RWPE1 (cell line): ENCODE data around the gene CCL24.
A peak's percentile ranks its signal among the peaks of the same experiment; 100 is the strongest.
"Not testable (repeated sequence)": the region's sequence is repeated elsewhere in the genome, so short reads cannot be mapped to it uniquely, and the experiment has no call there.

Source experiments
- CTCF ChIA-PET: fragments of 350-600 bp; sonication (Branson Sonifier 250); formaldehyde crosslinking; extraction: SDS; loops from one replicate; lab custom pipeline; 2021; lab: Yijun Ruan, JAX
- POLR2A ChIA-PET: fragments of 400-600 bp; formaldehyde crosslinking; extraction: SDS; loops from one replicate; lab custom pipeline; 2020; ENCODE audit warnings: antibody characterized with exemption; ENCODE audit not compliant: low non-redundant PET; lab: Yijun Ruan, JAX
- DNase-seq: peaks from one replicate; pipeline ENCODE4 v3.0.0; 2012; ENCODE audit warnings: low spot score
- H3K27ac ChIP-seq: fragments of 450-650 bp; 2 replicates; pipeline ENCODE4 v1.5.1; 2017
- CTCF ChIP-seq: fragments of 450-650 bp; conservative IDR thresholded peaks from 2 replicates; pipeline ENCODE4 v1.5.1; 2017; ENCODE audit warnings: low read depth, mild to moderate bottlenecking

The CCL24 gene

DNA sequence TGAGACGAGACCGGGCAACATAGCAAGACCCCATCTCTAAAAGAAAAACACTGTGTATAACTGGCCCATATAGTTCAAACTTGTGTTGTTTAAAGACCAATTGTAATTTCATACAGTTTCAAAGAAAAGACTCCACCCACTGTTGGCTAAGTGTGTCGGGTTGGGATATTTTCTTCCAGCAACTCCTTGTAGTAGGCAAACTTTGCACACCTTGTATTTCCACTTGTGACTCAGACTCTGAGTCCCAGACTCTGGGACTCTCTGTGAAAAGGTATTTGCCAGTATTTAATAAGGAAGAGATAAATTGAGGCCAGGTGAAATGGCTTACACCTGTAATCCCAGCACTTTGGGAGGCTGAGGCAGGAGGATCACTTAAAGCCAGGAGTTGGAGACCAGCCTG lies 36.0 kb upstream of the CCL24 start:
- ChIA-PET POLR2A (no interaction called here), CTCF (interaction anchor here (1.1 kb wide), 1 partner anchor 19 kb away, joined by 3 read pairs; no protein-coding TSS in a partner anchor)
- H3K27ac ChIP-seq, result no peak overlapping the region
- TF ChIP-seq CTCF, result no peak
- no peak for DNase-seq

- ChIA-PET CTCF (interaction anchor here (0.6 kb wide), 1 partner anchor 154 kb away, joined by 5 read pairs; no protein-coding TSS in a partner anchor), POLR2A (no interaction called here)
- TF ChIP-seq CTCF, result no peak
- H3K27ac ChIP-seq, result no peak overlapping the region
- DNase-seq, result no peak
Observed at GRCh38 chr7:75847707-75848106, 34.1 kb upstream of the CCL24 start.

DNA sequence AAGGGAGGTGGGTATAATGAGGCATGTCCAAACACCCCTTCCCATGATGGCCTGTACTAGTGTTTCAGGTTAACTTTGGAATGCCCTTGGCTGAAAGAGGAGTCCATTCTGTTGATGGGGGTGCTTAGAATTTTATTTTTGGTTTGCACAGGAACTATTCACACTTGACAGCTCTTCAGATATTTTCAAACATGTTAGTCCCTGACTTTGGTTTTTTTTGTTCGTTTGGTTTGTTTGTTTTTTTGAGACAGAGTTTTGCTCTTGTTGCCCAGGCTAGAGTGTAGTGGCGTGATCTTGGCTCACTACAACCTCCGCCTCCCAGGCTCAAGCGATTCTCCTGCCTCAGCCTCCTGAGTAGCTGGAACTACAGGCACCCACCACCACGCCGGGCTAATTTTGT lies 31.5 kb upstream of the CCL24 start:
- POLR2A ChIA-PET, CTCF ChIA-PET, H3K27ac ChIP-seq, DNase-seq: not testable (repeated sequence)

GRCh38 chr7:75844158-75844557 lies 30.6 kb upstream of the CCL24 start:
- POLR2A ChIA-PET, result no interaction called here
- TF ChIP-seq CTCF, result no peak
- CTCF ChIA-PET, result no interaction called here
- DNase-seq, result no peak
- H3K27ac ChIP-seq, result no peak overlapping the region

DNA sequence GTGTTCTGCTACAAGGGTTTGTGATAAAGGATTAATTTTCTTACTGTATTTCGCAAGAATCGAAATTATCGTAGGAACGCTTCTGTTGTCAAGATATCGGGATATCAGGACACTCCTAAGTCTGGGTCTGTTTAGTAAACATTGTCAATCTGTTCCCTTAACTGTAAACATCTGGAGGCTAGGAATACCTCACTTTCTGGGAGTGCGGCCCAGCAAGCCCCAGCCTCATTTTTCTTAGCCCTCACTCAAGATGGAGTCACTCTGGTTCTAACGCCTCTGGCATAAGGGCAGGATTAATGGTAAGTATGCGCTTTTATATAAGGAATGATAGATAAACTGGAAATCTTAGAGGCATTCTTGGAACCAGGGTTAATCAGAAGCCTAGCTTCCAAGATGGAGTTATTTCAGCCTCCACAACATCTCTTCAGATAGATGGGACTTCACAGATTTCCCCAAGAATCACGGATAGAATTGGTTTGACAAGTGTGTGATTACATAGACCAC lies 30.1 kb upstream of the CCL24 start:
- H3K27ac ChIP-seq, result no peak overlapping the region
- TF ChIP-seq CTCF, result no peak
- no peak for DNase-seq
- ChIA-PET CTCF (interaction anchor here (0.6 kb wide), 1 partner anchor 190 kb away, joined by 4 read pairs; no protein-coding TSS in a partner anchor), POLR2A (no interaction called here)

- no peak for TF ChIP-seq CTCF
- POLR2A ChIA-PET, result interaction anchor here (0.5 to 0.6 kb wide), 2 partner anchors 11 to 22 kb away, joined by 3 to 8 read pairs; no protein-coding TSS in a partner anchor
- peak overlapping the region; percentile 75 for H3K27ac ChIP-seq
- CTCF ChIA-PET, result interaction anchor here (0.6 kb wide), 1 partner anchor 190 kb away, joined by 4 read pairs; no protein-coding TSS in a partner anchor
- peak; percentile 85 for DNase-seq
Observed at GRCh38 chr7:75842836-75843446, 29.3 kb upstream of the CCL24 start.

- ChIA-PET CTCF (no interaction called here), POLR2A (no interaction called here)
- DNase-seq, result no peak
- H3K27ac ChIP-seq, result no peak overlapping the region
- no peak for TF ChIP-seq CTCF
Observed at GRCh38 chr7:75840029-75840428, 26.4 kb upstream of the CCL24 start.

- DNase-seq, POLR2A ChIA-PET, H3K27ac ChIP-seq: not testable (repeated sequence)
- CTCF ChIA-PET, result interaction anchor here (0.6 to 0.7 kb wide), 3 partner anchors 12 to 186 kb away, joined by 3 to 4 read pairs (median 3); no protein-coding TSS in a partner anchor
Observed at GRCh38 chr7:75838281-75838930, 24.8 kb upstream of the CCL24 start.
